ENCODE measurements around the gene PADI1. TPM values are rescaled to one million over a fixed set of nuclear protein-coding genes. Genes with fewer than 3 reads are reported as not detected.

Gene PADI1
- total and polyA plus RNA-seq, 4 donors = 4.9 TPM; not detected in 3

- TF ChIP-seq CTCF (IDR thresholded peaks at IDR 0.05; ENCODE audit: low read depth, low read length, missing input control) = no peak
- no peak for TF ChIP-seq HNF4A (conservative IDR thresholded peaks at IDR 0.05)
Observed at GRCh38 chr1:17233675-17234320, 28.9 kb downstream of the PADI1 start (continued).

GRCh38 chr1:17234405-17234804, 29.5 kb downstream of the PADI1 start:
- no peak overlapping the region for H3K4me3 ChIP-seq (ENCODE audit: low read depth in 1 of 3, low read length in 3 of 3)
- H3K9ac ChIP-seq (ENCODE audit: low read depth in 1 of 2, low read length in 2 of 2) = no peak overlapping the region
- H3K9me3 ChIP-seq (ENCODE audit: control insufficient read depth in 4 of 4, low read length in 3 of 4) = no peaks in the 10 kb centered on the region
- H3K27ac ChIP-seq (ENCODE audit: low read depth in 1 of 2, low read length in 2 of 2) = no peak overlapping the region
- no peaks in the 10 kb centered on the region for H3K27me3 ChIP-seq (ENCODE audit: control insufficient read depth in 4 of 4, insufficient read depth in 4 of 4, low read length in 3 of 4)
- peaks cover 0 to 8% (median 3%) of the 10 kb centered on the region in 4 donors for H3K4me1 ChIP-seq (ENCODE audit: control insufficient read depth in 4 of 4, insufficient read depth in 4 of 4, low read length in 3 of 4)
- TF ChIP-seq HNF4A (conservative IDR thresholded peaks at IDR 0.05) = no peak
- no peak for TF ChIP-seq ATF3 (IDR thresholded peaks at IDR 0.05)
- TF ChIP-seq SP1 (IDR thresholded peaks at IDR 0.05) = no peak
- TF ChIP-seq EGR1 (IDR thresholded peaks at IDR 0.05; ENCODE audit: low read depth in 2 of 2) = no peak
- TF ChIP-seq HNF4G (IDR thresholded peaks at IDR 0.05) = no peak
- TF ChIP-seq FOXA2 (IDR thresholded peaks at IDR 0.05) = no peak
- no peak for TF ChIP-seq ZBTB33 (IDR thresholded peaks at IDR 0.05)
- TF ChIP-seq NR2F2 (IDR thresholded peaks at IDR 0.05) = no peak
- no peak for TF ChIP-seq FOXA1 (IDR thresholded peaks at IDR 0.05)
- no peak for TF ChIP-seq RXRA (IDR thresholded peaks at IDR 0.05)
- TF ChIP-seq RAD21 (IDR thresholded peaks at IDR 0.05) = no peak
- no peak for TF ChIP-seq YY1 (IDR thresholded peaks at IDR 0.05)
- no peak for TF ChIP-seq CTCF (IDR thresholded peaks at IDR 0.05; ENCODE audit: low read depth, low read length, missing input control)
- TF ChIP-seq REST (IDR thresholded peaks at IDR 0.05) = no peak
- TF ChIP-seq GABPA (IDR thresholded peaks at IDR 0.05 in 1 of 2, conservative IDR thresholded peaks at IDR 0.05 in 1 of 2) = no peak
- TF ChIP-seq JUND (IDR thresholded peaks at IDR 0.05) = no peak
- no peak for TF ChIP-seq TAF1 (conservative IDR thresholded peaks at IDR 0.05)
- TF ChIP-seq MAX (IDR thresholded peaks at IDR 0.05) = no peak
- 91% methylated on average over 1 of the region's 1 CpG for WGBS
- H3K36me3 ChIP-seq (ENCODE audit: control insufficient read depth in 4 of 4, insufficient read depth in 3 of 4, low read depth in 1 of 4, low read length in 3 of 4) = no peaks in the 10 kb centered on the region
- DNase-seq (ENCODE audit: low spot score) = no peak

Measured in liver (tissue), 9 donors.